Stimulated activated CD8-positive, alpha-beta memory T cell treated with anti-CD3 and anti-CD28 coated beads, Interleukin-7, amount 100 ng/mL, for 48 hours (primary cell): ENCODE results near the gene PARD6G.

ENCODE experiments used
- DNase-seq, 2 donors: peaks; one replicate each; pipeline ENCODE4 v3.0.0-alpha.2; 2020; ENCODE audit warnings: low read depth in 1 of 2; ENCODE audit errors: extremely low read depth in 1 of 2

The PARD6G gene, protein sequence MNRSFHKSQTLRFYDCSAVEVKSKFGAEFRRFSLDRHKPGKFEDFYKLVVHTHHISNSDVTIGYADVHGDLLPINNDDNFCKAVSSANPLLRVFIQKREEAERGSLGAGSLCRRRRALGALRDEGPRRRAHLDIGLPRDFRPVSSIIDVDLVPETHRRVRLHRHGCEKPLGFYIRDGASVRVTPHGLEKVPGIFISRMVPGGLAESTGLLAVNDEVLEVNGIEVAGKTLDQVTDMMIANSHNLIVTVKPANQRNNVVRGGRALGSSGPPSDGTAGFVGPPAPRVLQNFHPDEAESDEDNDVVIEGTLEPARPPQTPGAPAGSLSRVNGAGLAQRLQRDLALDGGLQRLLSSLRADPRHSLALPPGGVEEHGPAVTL

DNA sequence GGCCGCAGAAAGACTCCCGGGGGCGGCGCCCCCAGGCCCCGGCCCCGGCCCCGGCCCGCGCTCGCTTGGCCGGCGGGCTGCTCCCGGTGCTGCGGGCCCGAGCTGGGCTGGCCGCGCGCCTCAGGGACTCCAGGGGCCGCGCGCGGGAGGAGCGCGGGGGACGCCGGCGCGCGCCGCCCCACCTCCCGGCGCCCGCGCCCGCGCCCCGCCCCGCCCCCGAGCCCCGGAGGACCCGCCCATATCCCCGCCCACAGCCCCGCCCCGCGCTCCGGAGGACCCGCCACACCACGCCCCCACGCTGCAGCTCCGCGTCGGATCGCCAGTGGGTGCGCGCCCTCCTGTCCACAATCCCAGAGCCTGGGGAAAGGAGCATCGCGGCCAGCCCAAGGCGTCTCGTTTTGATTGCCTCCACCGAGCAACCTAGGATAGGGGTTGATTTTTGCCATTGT is at the start of gene PARD6G:
TSS of gene PARD6G (minus strand) at position 122 of the 449 bp plus-strand sequence. CDS start 166 bp downstream, outside the sequence.
- peak; percentile 28 to 29 for DNase-seq

GRCh38 chr18:80262241-80263033 is 15.1 kb upstream of the PARD6G start:
- peak in 1 of 2 donors; percentile 12 for DNase-seq

- DNase-seq, result no peak
Measured at GRCh38 chr18:80259610-80260009, 12.3 kb upstream of the PARD6G start.

DNA sequence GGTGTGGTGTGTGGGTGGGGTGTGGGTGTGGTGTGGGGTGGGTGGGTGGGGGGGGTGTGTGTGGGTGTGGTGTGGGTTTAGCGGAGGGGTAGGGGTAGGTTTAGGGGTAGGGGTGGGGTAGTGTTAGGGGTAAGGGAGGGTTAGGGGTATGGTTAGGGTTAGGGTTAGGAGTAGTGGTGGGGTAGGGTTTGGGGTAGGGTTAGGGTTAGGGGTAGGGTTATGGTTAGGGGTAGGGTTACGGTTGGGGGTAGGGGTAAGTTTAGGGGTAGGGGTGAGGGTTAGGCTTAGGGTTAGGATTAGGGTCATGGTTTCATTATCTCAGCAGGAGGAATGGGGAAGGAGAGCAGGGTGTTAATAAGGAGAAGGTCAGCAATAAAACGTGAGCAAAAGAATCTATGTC is 11.3 kb upstream of the PARD6G start:
- DNase-seq, result no peak

DNA sequence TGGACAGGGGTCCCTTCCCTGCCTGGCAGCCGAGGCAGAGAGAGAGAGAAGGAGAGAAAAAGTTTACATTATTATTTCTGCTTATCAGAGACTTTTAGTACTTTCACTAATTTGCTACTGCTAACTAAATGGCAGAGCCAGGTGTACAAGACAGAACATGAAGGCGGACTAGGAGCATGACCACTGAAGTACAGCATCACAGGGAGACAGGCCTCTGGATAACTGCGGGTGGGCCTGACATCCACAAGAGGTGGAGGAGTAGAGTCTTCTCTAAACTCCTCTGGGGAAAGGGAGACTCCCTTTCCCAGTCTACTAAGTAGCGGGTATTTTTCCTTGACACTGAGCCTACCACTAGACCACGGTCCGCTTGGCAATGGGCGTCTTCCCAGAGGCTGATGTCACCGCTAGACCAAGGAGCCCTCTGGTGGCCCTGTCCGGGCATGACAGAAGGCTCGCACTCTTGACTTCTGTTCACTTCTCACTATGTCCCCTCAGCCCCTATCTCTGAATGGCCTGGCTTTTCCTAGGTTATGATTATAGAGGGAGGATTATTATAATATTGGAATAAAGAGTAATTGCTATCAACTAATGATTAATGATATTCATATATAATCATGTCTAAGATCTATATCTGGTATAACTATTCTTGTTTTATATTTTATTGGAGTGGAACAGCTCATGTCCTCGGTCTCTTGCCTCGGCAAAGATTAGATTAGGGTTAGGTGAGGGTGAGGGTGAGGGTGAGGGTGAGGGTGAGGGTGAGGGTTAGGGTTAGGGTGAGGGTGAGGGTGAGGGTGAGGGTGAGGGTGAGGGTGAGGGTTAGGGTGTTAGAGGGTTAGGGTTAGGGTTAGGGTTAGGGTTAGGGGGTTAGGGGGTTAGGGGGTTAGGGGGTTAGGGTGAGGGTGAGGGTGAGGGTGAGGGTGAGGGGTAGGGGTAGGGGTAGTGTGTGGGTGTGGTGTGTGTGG is 10.5 kb upstream of the PARD6G start:
- peak; percentile 26 to 30 for DNase-seq

DNA sequence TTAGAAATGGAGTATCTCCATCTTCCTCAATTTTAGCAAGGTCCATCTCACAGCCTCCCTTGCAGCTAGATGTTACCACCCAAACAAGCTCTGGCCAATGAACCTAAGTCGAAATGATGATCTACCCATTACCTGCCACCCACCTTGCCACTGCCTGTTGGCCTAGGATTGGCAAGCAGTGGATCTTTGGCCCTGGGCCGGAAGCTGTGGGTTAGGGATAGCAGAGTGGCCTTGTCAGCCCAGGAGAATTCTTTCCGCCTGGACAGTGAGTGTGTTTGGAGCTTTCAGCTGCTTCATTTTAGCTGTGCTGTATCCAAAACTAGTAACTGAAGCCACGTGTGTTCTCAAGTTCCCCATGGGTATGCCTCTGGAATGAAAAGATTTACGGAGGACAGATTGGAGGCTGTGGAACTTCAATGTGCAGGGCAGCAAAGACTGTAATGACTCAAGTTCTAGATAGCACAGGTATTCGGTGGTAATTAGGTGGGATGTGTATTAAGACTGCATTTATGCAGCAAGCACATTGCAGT is 7.7 kb upstream of the PARD6G start:
- DNase-seq, result no peak

- DNase-seq, result no peak
Measured at GRCh38 chr18:80253871-80254492, 6.7 kb upstream of the PARD6G start.

DNA sequence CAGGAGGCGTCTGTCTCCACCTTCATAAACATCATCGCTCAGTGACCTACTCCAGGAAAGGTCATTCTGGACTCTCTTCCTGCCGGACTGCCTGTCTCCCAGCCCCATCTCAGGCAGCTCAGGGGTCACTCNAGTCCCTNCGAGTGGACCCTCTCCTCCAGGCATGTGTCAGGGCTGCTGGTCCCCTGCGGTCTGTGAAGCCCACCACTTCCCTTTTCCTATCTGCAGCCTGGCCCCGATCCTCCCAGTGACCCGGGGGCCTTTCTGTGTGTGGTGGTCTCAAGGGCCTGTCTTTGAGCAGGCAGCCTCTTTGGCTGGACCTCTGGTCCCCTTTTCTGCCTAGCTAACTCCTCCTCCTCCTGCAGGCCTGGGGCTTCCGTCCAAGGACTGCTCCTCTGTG is 5.9 kb upstream of the PARD6G start:
- DNase-seq, result no peak

GRCh38 chr18:80252136-80252535 is 4.8 kb upstream of the PARD6G start:
- DNase-seq, result no peak

GRCh38 chr18:80251700-80252099 is 4.4 kb upstream of the PARD6G start:
- no peak for DNase-seq

- DNase-seq, result no peak
Measured at GRCh38 chr18:80250740-80251364, 3.5 kb upstream of the PARD6G start.

DNA sequence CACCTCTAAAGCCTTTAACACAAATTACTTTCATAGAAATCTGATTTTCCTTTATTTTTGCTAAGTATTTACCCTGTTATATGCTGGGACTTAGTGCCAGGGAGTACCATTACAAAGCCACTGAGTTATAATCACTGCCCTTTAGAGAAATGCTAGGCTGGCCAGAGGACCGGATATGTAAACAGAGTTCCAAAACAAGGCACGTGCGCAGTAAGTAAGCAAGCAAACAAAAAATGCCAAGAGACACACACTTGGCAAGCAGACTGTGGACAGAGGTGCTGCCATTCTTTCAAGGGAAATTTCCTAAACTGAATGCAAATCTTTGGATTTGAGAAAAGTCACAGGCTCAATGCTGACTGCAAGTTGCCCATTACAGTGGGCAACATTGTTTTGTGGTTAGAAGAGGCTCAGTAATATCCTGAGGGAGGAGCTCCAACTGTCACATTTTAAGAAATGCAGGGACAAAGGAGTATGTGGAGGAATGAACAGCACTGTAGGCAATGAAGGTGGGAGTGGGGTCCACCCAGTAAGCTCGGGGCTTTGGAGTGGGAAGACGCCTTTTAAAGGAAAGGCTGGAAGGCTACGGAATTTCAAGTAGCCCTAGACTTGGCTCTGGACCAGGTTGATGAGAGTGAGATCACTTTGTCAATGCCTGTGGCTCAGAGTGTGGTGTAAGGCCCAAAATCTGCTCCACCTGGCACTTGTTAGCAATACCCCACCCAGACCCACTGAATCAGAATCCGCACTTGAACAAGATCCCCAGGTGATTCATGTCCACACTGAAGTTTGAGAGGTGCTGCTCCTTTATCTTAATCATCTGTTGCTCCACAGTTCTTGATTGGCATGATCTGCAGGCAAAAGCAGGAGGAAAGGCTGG is 2.1 kb upstream of the PARD6G start:
- no peak for DNase-seq

GRCh38 chr18:80246445-80247392 is 595 bp downstream of the PARD6G start:
- DNase-seq, result no peak

DNA sequence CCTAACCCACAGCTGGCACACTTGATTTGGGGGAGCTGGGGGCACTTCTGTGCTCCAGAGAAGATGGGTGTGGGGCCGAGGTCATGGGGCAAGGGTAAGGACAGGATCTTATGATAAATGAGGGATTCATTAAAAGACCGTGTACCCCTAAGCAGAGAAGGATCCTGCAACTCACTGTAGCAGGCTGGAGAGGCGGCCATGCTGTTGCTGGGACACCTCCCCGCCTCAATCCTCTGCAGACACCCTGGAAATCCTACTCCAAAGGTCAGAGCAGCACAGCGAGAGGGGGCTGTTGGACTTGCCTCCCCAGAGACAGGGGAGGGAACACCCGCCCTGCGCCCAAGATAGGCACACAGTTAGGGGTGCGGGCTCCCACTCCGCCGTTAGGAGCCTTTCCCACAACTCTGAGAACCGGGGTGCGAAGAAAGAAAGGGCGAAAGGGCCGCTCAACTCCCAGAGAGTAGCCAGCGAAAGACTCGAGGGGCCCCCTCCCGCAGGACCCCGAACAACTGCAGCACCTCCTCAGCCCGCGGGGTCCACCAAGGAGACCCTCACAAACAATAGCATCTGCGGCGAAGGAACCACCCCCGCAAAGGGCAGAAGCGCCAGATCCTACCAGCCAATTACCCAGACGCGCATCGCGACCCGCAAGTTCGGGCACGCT is 1.4 kb downstream of the PARD6G start:
- DNase-seq, result no peak

DNA sequence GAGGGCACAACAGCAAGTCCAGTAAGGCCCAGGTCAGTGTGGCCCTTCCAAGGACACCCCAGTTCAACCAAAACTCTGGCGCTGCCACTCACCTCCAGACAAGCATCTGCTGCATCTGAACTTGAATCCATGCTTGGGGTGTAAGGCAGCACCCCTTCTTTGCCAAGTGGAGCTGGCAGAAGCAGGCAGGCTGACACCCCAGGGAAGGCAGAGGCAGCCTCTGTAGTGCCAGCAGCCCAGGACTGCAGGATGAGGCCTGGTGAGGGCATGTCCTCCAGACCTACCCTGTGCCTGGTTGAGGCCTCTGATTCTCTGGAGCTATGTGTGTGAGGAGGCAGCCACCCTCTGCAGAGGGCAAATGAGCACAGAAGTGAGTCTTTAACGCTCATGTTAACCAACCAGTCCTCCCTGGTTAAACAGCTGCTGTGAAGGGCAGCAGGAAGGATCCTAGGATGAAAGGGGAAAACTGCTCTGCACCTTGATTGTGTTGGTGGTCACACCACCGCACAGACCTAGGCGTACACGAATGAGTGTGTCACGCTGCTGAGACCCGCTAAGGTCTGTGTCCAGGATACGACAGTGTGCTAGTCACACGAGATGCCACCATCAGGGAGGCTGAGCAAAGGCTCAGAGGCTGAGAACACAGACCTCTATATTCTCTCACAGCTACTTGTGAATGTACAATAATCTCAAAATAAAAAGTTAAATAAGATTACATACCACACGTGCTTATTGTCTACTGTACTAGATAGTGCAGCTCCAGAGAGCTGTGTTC is 2.2 kb downstream of the PARD6G start:
- no peak for DNase-seq

GRCh38 chr18:80244167-80244566 is 3.1 kb downstream of the PARD6G start:
- no peak for DNase-seq
